ENCODE results near the gene TP53I11.

The TP53I11 gene

DNA sequence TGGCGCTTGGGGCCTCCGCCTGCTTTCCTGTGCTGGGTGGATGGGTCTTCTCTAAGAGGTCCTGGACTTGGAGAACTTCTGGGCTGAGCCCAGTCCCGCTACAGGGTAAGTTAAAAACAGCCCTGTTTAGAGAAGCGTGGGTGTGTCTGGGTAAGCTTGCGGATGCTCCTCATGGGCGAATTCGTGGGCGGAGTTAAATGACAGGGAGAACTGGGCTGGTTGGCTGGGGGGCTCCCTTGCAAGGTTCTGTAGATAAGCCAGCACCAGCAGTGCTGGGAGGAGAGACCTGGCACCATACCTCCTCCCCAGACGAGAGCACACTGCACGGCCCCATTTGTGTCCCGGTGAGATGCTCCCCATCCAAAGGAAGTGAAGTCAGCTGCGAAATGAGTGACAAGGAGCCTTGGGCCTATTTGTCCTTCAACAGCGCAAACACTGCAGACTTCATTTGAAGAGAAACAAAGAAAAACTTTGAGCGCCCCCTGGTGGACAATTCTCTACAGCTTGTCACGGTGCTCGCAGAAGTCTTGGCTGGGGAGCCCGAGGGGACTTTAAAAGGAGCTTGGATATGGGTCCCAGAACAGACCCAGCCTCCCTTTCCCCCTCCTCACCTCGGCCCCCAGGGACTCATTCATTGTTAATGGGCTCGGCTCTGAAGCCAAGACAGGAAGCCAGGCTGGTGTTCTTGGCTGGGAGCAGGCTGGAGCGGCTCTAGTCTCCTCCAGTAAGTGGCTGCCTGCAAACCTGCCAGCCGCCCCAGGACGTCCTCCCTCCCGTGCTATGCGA lies 39.5 kb downstream of the TP53I11 start:
- DNase-seq, result peak; percentile 76

DNA sequence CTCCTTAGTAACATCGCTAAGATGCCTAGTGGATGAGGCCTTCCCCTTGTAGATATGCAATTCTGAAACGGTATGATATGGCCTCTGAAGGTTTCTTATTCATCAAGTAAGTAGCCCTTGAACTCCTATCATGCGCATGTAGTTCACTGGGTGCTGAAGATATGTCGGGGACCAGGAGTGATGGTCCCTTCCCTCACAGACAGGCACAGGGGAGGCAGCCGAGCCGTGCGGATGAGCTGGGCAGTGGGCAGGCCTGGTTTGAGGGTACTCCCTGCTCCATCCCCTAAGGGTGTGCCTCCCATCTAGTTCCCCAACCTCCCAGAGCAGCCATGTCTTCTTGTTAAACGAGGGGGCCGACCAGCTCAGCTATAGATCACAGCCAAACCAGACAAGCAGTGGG lies 40.1 kb downstream of the TP53I11 start:
- DNase-seq, result no peak

DNA sequence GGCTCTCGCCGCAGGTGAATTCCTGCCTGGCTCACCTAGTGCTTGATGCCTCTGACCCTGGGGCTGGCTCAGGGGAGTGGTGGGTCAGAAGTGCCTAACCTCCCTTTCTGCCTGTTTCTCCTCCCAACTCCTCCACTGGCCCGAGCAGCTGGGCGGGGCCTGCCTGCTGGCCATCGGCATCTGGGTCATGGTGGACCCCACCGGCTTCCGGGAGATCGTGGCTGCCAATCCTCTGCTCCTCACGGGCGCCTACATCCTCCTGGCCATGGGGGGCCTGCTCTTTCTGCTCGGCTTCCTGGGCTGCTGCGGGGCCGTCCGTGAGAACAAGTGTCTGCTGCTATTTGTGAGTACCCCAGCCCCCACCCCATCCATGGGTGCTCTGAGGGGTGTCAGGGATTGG lies 41.1 kb downstream of the TP53I11 start:
- no peak for DNase-seq

DNA sequence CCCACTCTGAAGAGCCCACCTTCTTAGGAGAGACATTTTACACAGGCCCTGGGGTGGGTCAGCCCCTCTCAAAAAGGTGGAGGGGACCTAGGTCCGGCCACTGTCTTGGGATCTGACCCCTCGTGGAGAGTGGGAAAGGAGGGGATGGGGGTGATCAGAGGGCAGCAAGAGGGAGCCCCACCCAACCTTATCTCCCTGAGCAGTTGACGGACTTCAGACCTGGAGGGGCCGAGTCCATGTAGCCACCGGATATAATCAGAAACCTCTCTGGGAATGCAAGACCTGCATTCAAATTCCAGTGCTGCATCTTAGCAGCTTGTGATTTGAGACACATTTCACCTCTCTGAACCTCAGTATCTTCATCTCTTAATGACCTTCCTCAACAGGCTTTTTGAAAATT lies 44.0 kb downstream of the TP53I11 start:
- no peak for DNase-seq

DNA sequence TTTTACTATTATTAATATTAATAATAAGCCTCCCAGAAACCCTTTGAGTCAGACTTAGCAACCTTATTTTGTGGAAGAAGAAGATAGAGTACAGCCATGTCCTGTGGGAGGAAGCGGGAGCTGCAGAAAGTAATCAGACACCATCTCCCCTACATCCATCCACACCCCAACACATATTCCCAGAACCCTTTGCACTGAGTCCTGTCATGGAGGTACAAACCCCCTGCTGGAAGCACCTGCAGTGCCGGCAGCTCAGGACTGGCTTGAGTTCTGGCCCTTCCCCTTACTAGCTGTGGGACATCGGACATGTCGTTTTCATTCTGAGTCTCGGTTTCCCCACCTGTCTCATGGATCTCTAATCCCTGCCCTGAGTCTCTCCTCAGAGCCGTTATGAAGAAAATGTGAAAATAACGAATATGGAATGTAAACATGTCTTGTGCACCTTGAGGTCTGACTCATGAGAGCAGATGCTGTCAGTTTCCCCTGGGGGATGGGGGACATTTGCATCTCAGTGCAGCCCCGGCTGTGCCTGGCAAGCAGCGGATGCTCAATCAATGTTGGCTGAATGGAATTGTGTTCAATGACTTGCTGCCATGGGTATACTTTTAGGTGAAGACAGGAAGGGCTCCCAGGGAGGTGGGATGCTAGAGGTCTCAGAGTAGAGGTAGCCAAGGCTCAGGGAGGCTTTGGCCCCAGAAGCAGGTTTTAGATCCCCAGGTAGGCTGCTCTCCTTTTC lies 45.4 kb downstream of the TP53I11 start:
- no peak for DNase-seq

DNA sequence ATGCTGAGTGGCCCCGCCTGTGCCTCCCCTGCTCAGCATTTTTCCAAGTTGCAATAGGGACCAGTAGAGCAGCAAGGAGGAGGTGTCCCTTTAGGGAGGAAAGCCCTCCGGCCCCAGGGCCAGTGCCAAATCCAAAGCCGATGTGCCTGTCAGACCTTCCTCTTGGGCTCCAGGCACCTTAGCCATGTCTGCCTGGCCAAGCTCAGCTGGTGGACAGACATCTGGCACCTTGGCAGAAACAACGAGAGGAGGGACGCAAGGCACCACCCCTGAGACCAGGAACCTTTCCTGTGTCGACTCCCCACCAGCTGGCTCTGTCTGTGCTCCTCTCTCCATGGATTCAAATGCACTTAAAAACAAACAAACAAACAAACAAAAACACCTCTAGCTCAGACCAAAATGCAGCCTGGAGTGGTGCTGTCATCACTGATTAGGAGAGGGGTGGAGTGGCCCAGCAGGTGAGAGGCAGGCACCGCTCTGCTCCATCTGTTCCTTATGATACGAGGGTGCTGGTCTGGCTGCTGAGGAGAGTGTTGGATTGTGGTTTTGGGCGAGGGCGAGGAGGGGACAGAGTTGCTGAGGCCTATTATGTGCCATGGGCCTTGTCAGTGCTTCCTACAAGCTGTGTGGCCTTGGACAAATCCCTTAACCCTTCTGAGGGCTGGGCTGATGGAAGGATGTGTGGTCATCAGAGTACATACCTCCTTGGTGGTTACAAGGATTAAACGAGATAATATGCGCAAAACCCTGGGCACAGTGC lies 46.2 kb downstream of the TP53I11 start:
- no peak for DNase-seq

DNA sequence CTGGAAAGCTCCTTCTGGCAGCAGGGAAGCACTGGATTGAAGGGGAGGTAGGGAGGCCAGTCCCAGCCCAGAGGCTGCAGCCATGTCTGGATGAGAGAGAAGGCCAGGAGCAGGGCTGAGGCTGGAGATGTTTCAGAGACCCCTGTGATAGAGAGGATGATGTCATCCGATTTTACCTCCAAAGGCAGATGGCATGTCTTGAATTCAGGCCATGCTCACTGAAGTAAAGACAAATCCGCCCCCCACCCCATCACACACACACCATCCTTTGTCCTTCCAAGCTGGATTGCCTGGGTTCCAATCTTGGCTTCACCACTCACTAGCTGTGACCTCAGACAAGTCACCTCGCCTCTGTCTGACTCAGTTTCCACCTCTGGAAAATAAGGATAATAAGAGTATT lies 47.2 kb downstream of the TP53I11 start:
- no peak for DNase-seq

DNA sequence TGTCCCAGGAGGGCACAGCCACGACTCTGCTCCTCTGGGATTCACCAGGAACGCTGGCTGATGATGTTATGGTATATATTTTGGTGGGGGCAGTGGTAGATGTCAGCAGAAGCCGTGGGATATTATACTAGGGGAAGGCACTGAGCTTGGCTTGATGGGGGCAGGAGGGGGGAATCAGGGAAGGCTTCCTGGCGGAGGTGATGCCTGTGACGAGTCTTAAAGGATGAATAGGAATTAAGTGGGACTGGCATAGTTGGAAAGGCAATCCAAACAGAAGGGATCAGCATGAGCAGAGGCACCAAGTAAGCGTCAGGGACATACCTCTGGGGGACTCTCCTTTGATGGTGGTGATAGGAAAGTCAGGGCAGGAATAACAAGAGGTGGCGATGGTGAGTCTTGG lies 47.6 kb downstream of the TP53I11 start:
- DNase-seq, result no peak

DNA sequence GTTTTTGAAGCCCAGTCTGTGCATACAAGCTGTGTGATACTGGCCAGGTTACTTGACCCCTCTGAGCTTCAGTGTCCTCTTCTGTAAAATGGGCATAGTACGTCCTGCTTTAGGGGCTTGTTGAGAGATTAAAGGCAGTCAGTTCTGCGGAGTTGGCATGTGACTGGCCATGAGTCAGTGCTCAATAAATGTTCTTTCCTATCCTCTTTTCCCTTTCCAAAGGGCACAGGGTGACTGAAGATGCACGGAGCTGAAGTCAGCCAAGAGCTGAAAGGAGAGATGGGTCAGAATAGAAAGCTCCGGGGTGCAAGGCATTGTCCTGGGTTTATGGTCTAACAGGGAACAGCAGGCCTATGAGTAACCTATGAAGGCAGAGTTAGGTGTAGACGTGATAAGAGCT lies 48.9 kb downstream of the TP53I11 start:
- no peak for DNase-seq

DNA sequence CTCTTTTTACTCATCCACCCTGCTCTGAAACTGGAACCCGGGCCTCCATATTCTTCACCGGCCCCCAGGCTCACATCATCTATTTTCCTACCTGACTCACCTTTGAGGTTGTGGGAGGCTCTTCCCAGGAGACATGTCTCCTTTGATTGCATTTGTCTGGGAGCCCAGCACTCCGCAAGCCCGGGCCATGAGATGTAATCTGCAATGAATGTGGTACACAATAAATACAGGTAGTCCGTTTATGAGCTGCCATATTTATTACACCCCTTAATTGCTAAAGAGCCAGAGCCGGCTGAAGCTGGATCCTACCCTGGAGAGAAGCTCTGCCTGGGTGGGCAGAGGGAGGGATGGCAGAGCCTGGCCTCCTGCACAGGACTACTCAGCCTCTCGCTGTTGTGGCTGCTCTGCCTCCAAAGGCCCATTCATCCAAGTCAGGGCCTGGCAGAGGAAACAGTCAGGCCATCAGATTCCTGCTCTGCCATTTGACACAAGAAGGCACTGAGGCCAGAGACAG lies 49.5 kb downstream of the TP53I11 start:
- no peak for DNase-seq

DNA sequence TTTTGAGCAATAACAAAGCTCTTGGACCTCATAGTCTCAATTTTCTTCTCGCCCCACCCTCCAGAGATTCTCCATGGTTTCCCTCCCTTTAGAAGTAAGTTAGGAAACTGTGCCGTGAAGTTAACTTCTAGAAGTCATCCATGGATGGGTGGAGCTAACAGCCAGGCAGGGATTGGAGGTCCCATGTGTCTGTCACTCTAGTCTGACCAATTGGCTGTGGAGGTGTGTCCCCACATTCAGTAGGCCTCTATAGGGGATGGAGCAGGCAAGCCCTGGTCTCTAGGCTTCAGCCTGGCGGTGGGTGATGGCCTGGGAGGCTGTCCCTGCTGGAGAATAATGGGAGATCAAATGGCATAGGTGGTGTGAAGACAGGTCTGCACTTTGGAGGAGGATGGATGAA lies 50.7 kb downstream of the TP53I11 start:
- DNase-seq, result no peak

DNA sequence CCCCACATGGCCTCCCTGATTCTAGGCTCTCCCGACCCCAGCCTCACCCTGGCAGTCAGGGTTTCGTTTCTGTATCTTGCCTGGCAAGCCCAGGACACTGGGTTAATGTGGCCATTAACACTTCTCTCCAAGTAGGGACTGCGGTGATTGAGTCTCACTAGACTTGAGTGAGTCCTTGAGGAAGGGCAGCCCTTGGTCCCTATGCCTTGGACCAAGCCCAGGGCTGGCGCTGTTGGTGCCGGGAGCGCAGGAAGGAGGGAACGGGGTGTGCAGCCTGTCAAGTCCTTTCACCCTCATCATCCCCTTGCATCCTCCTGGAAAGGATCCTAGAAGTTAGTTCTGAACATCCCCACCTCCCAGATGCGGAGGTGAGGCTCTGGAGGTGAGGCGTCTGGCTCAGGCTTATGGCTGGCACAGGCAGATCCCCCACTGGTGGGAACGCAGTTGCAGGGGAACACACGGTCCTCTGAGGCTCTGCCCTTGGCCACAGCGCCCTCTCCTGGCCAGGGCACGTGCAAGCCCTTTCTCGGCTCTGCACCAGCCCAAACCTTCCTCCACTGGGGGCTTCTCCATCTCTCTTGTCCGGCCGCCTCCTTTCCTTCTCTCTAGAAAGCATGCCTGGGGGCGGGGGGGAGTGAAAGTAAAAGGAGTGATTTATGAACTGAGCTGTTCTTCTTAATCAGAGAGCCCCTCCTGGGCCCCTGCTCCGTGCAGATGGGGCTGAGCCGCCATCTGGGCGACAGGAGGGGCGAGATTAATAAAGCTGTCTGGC lies 56.7 kb downstream of the TP53I11 start:
- peak; percentile 32 for DNase-seq

DNA sequence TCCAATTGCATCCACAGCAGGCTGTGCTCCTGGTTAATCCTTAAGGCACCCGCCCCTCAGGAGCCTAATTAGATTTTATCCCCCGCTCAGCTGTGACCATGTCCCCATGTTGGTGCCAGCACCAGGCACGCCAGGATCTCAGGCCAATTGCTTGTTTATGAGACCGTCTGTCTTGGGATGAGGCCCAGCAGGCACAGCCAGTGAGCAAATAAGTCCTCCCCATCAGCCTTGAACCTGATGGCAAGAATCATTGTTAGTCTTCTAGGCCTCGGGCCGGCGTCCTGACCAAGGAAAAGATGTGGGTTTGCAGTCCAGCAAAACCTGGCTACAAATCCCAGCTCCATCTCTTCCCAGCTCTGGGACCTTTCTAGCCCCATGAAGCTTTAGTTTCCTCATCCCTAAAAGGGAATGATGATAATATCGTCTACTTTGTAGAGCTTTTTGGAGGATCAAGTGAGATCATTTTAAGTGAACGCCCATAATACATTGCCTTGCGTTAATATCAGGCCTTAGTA lies 57.3 kb downstream of the TP53I11 start:
- DNase-seq, result no peak

DNA sequence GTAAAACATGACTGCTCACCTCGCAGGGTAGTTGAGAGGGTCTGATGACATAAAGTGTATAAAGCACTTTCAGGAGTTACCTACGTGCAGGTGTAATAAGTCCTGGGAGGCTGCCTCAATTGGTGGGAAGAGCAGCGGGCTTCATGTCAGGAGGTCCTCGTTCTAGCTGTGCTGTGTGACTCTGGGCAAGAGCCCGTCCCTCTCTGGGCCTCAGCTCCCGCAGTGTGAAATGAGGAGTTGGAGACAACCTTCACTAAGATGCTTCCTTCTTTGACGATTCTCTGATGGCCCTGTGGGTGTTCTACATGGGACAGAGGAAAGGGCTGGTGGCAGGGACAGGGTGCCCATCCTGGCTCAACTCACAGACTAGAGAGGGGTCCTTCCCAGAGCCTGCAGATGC lies 57.8 kb downstream of the TP53I11 start:
- DNase-seq, result no peak

DNA sequence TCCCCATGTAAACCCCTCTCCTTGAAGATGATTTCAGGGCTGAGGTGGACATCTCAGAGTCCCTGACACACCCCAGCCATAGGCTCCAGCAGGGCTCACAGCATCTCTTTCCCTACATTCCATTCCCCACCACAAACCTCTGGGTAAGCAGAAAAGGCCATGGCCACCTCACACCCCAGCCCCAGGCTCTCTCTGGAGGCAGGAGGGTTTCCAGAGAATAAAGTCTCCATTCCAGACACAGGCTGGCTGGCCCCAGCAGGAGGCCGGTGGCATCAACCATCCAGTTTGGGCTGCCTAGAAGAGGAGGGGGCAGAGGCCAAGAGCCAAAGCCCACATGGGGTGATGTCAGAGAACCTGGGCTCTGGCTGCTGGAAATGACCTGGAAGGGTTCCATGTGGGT lies 61.4 kb downstream of the TP53I11 start:
- DNase-seq, result no peak

DNA sequence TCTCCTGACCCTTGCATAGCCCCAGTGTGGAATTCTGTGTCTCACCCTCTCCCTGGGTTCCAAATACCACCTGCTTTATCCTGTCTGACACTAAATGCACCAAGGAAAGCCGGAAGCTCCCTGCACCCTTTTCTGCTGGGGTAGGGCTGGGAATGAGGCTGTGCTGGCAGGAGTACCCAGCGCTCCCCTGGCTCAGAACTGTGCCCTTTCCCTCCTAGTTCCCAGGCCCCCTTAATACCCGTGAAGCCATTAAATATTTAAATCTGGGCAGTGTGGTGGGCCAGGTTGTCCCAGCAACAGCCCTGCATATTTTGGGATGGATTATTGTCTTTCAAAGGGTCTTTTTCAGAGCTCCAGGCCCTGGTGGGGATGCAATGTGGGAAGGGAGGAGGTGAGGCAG lies 63.0 kb downstream of the TP53I11 start:
- DNase-seq, result no peak

DNA sequence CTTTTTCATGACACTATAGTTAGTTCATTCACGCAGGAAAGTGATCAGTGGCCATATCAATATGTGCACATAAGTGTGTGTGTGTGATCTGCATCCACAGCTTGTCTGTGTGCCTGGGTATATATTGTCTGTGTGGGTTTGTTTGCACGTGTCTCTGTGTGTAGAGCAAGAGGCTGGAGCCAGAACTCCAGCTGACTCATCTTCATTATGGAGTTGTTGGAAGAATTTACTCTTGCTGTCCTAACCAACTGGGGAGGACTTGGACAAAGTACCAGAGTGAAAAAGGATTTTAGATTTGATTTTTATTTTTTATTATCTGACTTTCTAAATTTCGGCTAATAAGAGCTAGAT lies 63.9 kb downstream of the TP53I11 start:
- DNase-seq, result no peak

DNA sequence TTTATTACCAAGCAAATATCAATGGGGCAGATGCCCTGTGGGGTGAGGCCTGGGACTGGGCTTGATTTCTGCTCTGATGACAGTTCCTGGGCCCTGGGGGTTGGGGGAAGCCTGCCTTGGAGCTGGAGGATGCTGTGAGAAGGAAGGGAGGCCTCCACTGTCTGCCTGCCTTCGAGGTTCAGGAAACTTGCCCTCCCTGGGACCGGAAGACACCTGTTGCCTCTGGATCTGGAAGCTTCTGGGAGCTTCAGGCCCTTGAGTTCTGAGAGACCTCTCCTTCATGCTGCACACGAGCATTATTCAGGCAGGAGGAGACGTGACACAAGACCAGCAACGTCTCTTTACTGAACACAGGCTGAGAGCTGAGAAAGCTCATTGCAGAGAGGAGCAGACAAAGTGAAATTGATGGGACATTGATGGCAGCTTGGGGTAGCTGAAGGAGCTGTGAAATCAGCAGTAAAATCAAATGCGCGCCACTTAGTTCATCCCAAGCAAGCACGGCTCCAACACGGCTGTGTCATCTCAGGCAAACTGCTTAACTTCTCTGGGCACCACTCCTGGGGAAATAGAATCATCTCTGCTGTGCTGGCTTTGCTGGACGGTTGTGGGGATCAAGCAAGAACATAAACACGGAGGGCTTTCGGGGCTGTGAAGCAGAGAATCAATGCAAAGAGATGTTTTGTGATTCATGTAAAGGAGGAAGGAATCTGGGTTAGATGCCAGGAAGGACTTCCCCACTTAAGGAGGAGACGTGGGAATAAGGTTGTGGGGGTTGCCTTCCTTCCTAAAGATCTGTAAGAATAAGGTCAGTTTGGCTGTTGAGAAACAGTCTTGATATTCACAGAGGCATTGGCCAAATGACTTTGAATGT lies 64.5 kb downstream of the TP53I11 start:
- DNase-seq, result no peak

DNA sequence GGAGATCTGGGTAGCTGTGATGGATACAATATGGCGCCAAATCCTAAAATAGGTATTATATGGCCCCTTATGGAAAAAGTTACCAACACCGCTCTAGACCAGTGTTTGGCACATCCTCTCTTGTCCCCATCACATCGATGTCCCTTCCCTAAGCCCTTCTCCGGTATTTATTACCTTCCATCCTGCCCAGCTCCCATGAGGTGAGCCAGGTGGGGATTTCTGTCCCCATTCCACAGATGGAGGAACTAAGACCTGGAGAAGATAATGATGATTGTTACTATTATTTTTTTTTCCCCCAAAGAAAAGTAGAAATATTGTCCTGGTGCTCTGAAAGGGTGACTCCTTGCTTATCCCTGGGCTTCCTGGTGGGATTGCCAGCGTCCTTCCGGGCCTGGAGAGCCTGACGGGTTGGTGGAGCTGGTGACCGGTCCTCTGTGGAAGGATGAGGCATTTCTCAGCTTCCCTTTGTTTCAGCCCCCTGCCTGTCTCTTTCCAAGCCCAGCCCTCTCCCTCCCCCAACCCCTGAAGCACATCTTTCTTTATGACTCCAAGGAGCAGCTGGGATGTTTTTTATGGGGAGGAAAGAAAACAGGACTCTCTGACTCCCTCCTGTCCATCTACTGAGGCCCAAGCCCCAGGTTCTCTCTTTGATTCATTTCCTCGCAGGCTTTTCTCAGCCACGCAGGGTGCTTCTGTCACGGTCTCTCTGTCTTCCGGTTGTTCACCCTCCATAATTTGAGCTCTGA lies 65.4 kb downstream of the TP53I11 start:
- DNase-seq, result no peak

DNA sequence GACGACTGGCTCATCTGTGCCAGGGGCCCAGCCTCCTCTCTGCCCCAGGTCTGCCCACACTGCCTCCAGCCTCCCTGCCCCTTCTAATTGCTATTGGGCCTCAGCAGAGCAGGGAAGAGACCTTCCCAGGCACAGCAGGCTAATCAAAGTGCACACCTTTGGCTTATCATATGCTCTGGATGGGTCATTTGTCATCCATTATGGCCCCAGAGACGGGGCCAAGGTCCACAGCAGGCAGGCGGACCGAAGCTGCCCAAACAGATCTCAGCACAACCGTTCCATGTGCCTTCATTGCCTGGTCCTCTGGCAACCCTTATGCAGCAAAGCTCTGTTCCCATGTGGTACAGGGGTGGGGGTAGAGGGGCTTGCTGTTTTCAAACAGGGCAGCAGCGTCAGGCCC lies 66.6 kb downstream of the TP53I11 start:
- no peak for DNase-seq

DNA sequence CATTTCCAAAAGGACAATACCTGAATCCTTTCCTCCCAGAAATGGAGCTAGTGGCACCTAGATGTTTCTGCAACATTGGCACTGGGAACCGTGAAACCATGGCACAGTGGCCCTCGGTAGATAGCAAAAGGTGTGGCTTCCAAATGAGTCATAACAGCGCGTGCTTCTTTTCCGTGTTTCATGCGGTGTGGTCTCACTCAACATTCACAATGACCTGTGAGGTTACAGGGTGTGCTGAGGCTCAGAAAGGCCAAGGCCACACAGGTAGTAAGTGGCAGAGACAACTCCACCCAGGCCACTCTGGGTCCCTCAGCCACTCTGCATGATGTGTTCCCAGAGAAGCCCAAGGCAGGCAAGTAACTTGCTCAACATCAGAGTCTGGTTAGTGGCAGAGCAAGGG lies 67.4 kb downstream of the TP53I11 start:
- DNase-seq, result no peak
